DOHH2 (cell line): ENCODE results near the gene WHRN.

Experiments used
- H3F3A ChIP-seq: fragments of 200-600 bp; sonication (generic), shearing (Covaris generic); 2 replicates; pipeline ENCODE4 v1.6.0; 2016; ENCODE audit warnings: antibody characterized with exemption, mild to moderate bottlenecking; ENCODE audit not compliant: control insufficient read depth, insufficient read depth
- H3K27ac ChIP-seq: fragments of 200-600 bp; sonication (generic); 2 replicates; pipeline ENCODE4 v1.5.1; 2014; ENCODE audit warnings: low read depth, mild to moderate bottlenecking, low read length, moderate library complexity
- H3K27me3 ChIP-seq: fragments of 200-600 bp; sonication (generic); 2 replicates; pipeline ENCODE4 v1.6.1; 2014; ENCODE audit warnings: mild to moderate bottlenecking, low read length, mixed read lengths; ENCODE audit not compliant: control insufficient read depth
- H3K36me3 ChIP-seq: fragments of 200-600 bp; sonication (generic); 2 replicates; pipeline ENCODE4 v1.6.1; 2014; ENCODE audit warnings: mild to moderate bottlenecking, low read length, moderate library complexity, mixed read lengths; ENCODE audit not compliant: control insufficient read depth
- H3K4me1 ChIP-seq: fragments of 200-600 bp; sonication (generic); 2 replicates; pipeline ENCODE4 v1.6.1; 2014; ENCODE audit warnings: mild to moderate bottlenecking, low read length, mixed read lengths; ENCODE audit not compliant: control insufficient read depth
- H3K4me2 ChIP-seq: fragments of 200-600 bp; sonication (generic); 2 replicates; pipeline ENCODE4 v1.6.0; 2014; ENCODE audit warnings: mild to moderate bottlenecking, low read length, moderate library complexity
- H3K4me3 ChIP-seq: fragments of 200-600 bp; sonication (generic); 2 replicates; pipeline ENCODE4 v1.5.1; 2014; ENCODE audit warnings: mild to moderate bottlenecking, low read length, mixed read lengths
- H3K79me2 ChIP-seq: fragments of 200-600 bp; sonication (generic); 2 replicates; pipeline ENCODE4 v1.6.1; 2014; ENCODE audit warnings: mild to moderate bottlenecking, low read length, mixed read lengths; ENCODE audit not compliant: control insufficient read depth
- H3K9me2 ChIP-seq: fragments of 200-600 bp; sonication (generic); replicated peaks from 2 replicates; pipeline ENCODE4 v1.6.1; 2014; ENCODE audit warnings: mild to moderate bottlenecking, low read length, mixed read lengths; ENCODE audit not compliant: control insufficient read depth
- H3K9me3 ChIP-seq: fragments of 200-600 bp; sonication (generic); 2 replicates; pipeline ENCODE4 v1.6.1; 2014; ENCODE audit warnings: antibody characterized with exemption, low read length, mixed read lengths; ENCODE audit not compliant: control insufficient read depth, insufficient read depth
- H4K20me1 ChIP-seq: fragments of 200-600 bp; sonication (generic); 2 replicates; pipeline ENCODE4 v1.6.0; 2014; ENCODE audit warnings: low read depth, mild to moderate bottlenecking, antibody characterized with exemption, low read length, moderate library complexity; ENCODE audit not compliant: control insufficient read depth, insufficient read depth
- CTCF ChIP-seq: fragments of 200-600 bp; sonication (generic); IDR thresholded peaks from one replicate; pipeline ENCODE4 v1.5.1; 2014; ENCODE audit warnings: antibody characterized with exemption, mild to moderate bottlenecking, low read depth, low read length; ENCODE audit not compliant: poor library complexity, severe bottlenecking
- EZH2phosphoT487 ChIP-seq: fragments of 200-600 bp; sonication (generic); IDR thresholded peaks from 2 replicates; pipeline ENCODE4 v1.6.1; 2017; ENCODE audit warnings: borderline replicate concordance, mild to moderate bottlenecking, antibody characterized with exemption, low read length, moderate library complexity, mixed read lengths

Gene WHRN

GRCh38 chr9:114376586-114377445 is 128.5 kb downstream of the WHRN start:
- Histone ChIP-seq H3K79me2 (peaks cover 76% of the 10 kb centered on the region), H3K27ac (peak overlapping the region; percentile 33), H3K9me2 (no peaks in the 10 kb centered on the region), H4K20me1 (no peaks in the 10 kb centered on the region), H3K9me3 (no peaks in the 10 kb centered on the region), H3K36me3 (peaks cover 89% of the 10 kb centered on the region), H3F3A (peaks cover 38% of the 10 kb centered on the region), H3K4me1 (peaks cover 91% of the 10 kb centered on the region), H3K27me3 (no peaks in the 10 kb centered on the region), H3K4me2 (no peak overlapping the region), H3K4me3 (no peak overlapping the region)
- TF ChIP-seq CTCF (no peak), EZH2phosphoT487 (no peak)

- Histone ChIP-seq H3K27me3 (no peaks in the 10 kb centered on the region), H3K27ac (peak overlapping the region; percentile 99), H3F3A (peaks cover 43% of the 10 kb centered on the region), H4K20me1 (no peaks in the 10 kb centered on the region), H3K4me1 (peaks cover 92% of the 10 kb centered on the region), H3K79me2 (peaks cover 75% of the 10 kb centered on the region), H3K4me2 (peak overlapping the region; percentile 60), H3K9me2 (no peaks in the 10 kb centered on the region), H3K4me3 (peak overlapping the region; percentile 21; the same call in 1 of the 2 replicates), H3K9me3 (no peaks in the 10 kb centered on the region), H3K36me3 (peaks cover 90% of the 10 kb centered on the region)
- no peak for TF ChIP-seq CTCF
- TF ChIP-seq EZH2phosphoT487: no peak
Measured at GRCh38 chr9:114375386-114376175, 129.7 kb downstream of the WHRN start.

GRCh38 chr9:114374936-114375335 is 130.3 kb downstream of the WHRN start:
- Histone ChIP-seq H4K20me1 (no peaks in the 10 kb centered on the region), H3K9me2 (no peaks in the 10 kb centered on the region), H3K27me3 (no peaks in the 10 kb centered on the region), H3F3A (peaks cover 41% of the 10 kb centered on the region), H3K27ac (peak overlapping the region; percentile 99), H3K36me3 (peaks cover 90% of the 10 kb centered on the region), H3K79me2 (peaks cover 75% of the 10 kb centered on the region), H3K4me2 (peak overlapping the region; percentile 60), H3K4me3 (peak overlapping the region; percentile 21), H3K4me1 (peaks cover 94% of the 10 kb centered on the region), H3K9me3 (no peaks in the 10 kb centered on the region)
- TF ChIP-seq CTCF (no peak), EZH2phosphoT487 (no peak)
